ENCODE data around the gene ELP5. TPM values are rescaled to one million over a fixed set of nuclear protein-coding genes. Genes with fewer than 3 reads are reported as not detected.

The ELP5 gene
- total and polyA plus RNA-seq, 3 donors from 2014 or later = 107 to 295 (median 123) TPM

GRCh38 chr17:7224110-7224509, 27.9 kb upstream of the ELP5 start:
- no peak overlapping the region for H3K4me3 ChIP-seq
- no peaks in the 10 kb centered on the region for H3K9me3 ChIP-seq
- H3K4me1 ChIP-seq = peaks cover 13% of the 10 kb centered on the region
- no peak for DNase-seq
- TF ChIP-seq CTCF (IDR thresholded peaks at IDR 0.05) = no peak
- TF ChIP-seq POLR2A (IDR thresholded peaks at IDR 0.05) = no peak
- H3K27ac ChIP-seq = no peak overlapping the region
- H3K27me3 ChIP-seq = no peaks in the 10 kb centered on the region
- no peaks in the 10 kb centered on the region for H3K36me3 ChIP-seq (ENCODE audit: low read depth, missing control alignments)
- intact Hi-C loops (cut with DNase I; ENCODE audit: low total_unique reads) = no loop called here
- WGBS, 2 donors = 68 to 75% methylated on average over 2 to 10 of the region's 10 CpGs

GRCh38 chr17:7224661-7225111, 27.3 kb upstream of the ELP5 start:
- no peak for DNase-seq

GRCh38 chr17:7225711-7226331, 26.2 kb upstream of the ELP5 start:
- Histone ChIP-seq H3K4me1 (peaks cover 3% of the 10 kb centered on the region), H3K36me3 (ENCODE audit: low read depth, missing control alignments) (no peaks in the 10 kb centered on the region), H3K27me3 (no peaks in the 10 kb centered on the region), H3K4me3 (no peak overlapping the region), H3K27ac (no peak overlapping the region), H3K9me3 (no peaks in the 10 kb centered on the region)
- DNase-seq = no peak
- intact Hi-C loops (cut with DNase I; ENCODE audit: low total_unique reads) = no loop called here
- no peak for TF ChIP-seq CTCF (IDR thresholded peaks at IDR 0.05)
- 70 to 86% methylated on average over 6 to 19 of the region's 21 CpGs for WGBS, 2 donors

More at GRCh38 chr17:7224661-7225111, 27.3 kb upstream of the ELP5 start:
- Histone ChIP-seq H3K36me3 (ENCODE audit: low read depth, missing control alignments) (no peaks in the 10 kb centered on the region), H3K9me3 (no peaks in the 10 kb centered on the region), H3K27ac (no peak overlapping the region), H3K4me1 (peaks cover 9% of the 10 kb centered on the region), H3K27me3 (no peaks in the 10 kb centered on the region), H3K4me3 (no peak overlapping the region)
- intact Hi-C loops (cut with DNase I; ENCODE audit: low total_unique reads) = no loop called here
- TF ChIP-seq POLR2A (IDR thresholded peaks at IDR 0.05) (no peak), CTCF (IDR thresholded peaks at IDR 0.05) (no peak)
- 71 to 84% methylated on average over 12 to 15 of the region's 15 CpGs for WGBS, 2 donors

- no peak for DNase-seq
- Histone ChIP-seq H3K4me3 (no peak overlapping the region), H3K27ac (no peak overlapping the region), H3K27me3 (no peaks in the 10 kb centered on the region), H3K4me1 (peaks cover 2% of the 10 kb centered on the region), H3K9me3 (no peaks in the 10 kb centered on the region), H3K36me3 (ENCODE audit: low read depth, missing control alignments) (no peaks in the 10 kb centered on the region)
- intact Hi-C loops (cut with DNase I; ENCODE audit: low total_unique reads) = no loop called here
- TF ChIP-seq POLR2A (IDR thresholded peaks at IDR 0.05) (no peak), CTCF (IDR thresholded peaks at IDR 0.05) (no peak)
- 88 to 91% methylated on average over 29 to 30 of the region's 31 CpGs for WGBS, 2 donors
Measured at GRCh38 chr17:7226721-7227710, 25.0 kb upstream of the ELP5 start.

Data from testis (tissue), 3 donors.